GM12864 (cell line): ENCODE results near the gene ADARB1.

Experiments used
- DNase-seq: peaks from one replicate; pipeline ENCODE4 v3.0.0-alpha.2; 2011; ENCODE audit warnings: low read depth
- H3K4me3 ChIP-seq: 2 replicates; pipeline ENCODE4 v1.5.1; 2011; ENCODE audit warnings: mild to moderate bottlenecking, low read depth, low read length, control low read depth
- TF ChIP-seq, protein P1 (sequence below): IDR thresholded peaks from 2 replicates; pipeline ENCODE4 v1.5.1; 2011; ENCODE audit warnings: low read depth, mild to moderate bottlenecking, moderate library complexity, low read length, control low read depth, inconsistent platforms; ENCODE audit errors: missing control alignments

ADARB1 gene

GRCh38 chr21:45210461-45210983 is 136.1 kb downstream of the ADARB1 start:
- TF ChIP-seq, protein P1, sequence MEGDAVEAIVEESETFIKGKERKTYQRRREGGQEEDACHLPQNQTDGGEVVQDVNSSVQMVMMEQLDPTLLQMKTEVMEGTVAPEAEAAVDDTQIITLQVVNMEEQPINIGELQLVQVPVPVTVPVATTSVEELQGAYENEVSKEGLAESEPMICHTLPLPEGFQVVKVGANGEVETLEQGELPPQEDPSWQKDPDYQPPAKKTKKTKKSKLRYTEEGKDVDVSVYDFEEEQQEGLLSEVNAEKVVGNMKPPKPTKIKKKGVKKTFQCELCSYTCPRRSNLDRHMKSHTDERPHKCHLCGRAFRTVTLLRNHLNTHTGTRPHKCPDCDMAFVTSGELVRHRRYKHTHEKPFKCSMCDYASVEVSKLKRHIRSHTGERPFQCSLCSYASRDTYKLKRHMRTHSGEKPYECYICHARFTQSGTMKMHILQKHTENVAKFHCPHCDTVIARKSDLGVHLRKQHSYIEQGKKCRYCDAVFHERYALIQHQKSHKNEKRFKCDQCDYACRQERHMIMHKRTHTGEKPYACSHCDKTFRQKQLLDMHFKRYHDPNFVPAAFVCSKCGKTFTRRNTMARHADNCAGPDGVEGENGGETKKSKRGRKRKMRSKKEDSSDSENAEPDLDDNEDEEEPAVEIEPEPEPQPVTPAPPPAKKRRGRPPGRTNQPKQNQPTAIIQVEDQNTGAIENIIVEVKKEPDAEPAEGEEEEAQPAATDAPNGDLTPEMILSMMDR = no peak
- DNase-seq = no peak
- H3K4me3 ChIP-seq = no peak overlapping the region

DNA sequence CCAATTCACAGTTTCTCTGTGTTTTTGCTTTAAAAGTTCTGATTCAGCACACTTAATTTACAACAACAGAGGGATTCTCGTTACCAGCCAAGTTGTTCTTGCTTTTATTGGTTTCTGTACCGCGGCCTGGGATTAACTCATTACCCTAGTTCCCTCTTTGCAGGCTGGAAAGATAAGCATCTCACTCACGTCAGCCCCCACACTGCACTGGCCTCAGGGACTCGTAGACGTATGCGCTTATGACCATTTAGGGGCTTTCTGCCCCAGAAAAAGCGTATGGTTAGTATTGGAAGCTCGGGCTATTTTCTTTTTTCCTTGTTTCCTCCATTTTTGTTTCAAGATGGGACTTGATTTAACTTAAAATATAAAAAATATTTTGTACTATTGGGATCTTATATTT is 137.3 kb downstream of the ADARB1 start:
- DNase-seq = no peak
- H3K4me3 ChIP-seq = no peak overlapping the region
- TF ChIP-seq, protein P1 = no peak

GRCh38 chr21:45213392-45213791 is 139.0 kb downstream of the ADARB1 start:
- TF ChIP-seq, protein P1 = no peak
- no peak overlapping the region for H3K4me3 ChIP-seq
- DNase-seq = no peak

- no peak overlapping the region for H3K4me3 ChIP-seq
- DNase-seq = no peak
- TF ChIP-seq, protein P1 = no peak
Measured at GRCh38 chr21:45215213-45215612, 140.8 kb downstream of the ADARB1 start.

- DNase-seq = no peak
- TF ChIP-seq, protein P1 = no peak
- H3K4me3 ChIP-seq = no peak overlapping the region
Measured at GRCh38 chr21:45217010-45217409, 142.6 kb downstream of the ADARB1 start.

- no peak for DNase-seq
- no peak overlapping the region for H3K4me3 ChIP-seq
- TF ChIP-seq, protein P1 = no peak
Measured at GRCh38 chr21:45219517-45219916, 145.1 kb downstream of the ADARB1 start.

- DNase-seq = no peak
- H3K4me3 ChIP-seq = no peak overlapping the region
- TF ChIP-seq, protein P1 = no peak
Measured at GRCh38 chr21:45220071-45220481, 145.7 kb downstream of the ADARB1 start.
